Measurements from ENCODE around the gene DDI1.

Gene DDI1

GRCh38 chr11:104036995-104037394, 555 bp downstream of the DDI1 start:
- Histone ChIP-seq H3K79me1 (ENCODE audit: low read length) (no peaks in the 10 kb centered on the region), H3K79me2 (ENCODE audit: control insufficient read depth, insufficient read depth, low read length, poor library complexity) (no peaks in the 10 kb centered on the region), H2AFZ (ENCODE audit: insufficient read depth, low read length, poor library complexity) (no peak overlapping the region), H3K18ac (ENCODE audit: low read length) (no peak overlapping the region), H3K36me3 (ENCODE audit: control insufficient read depth in 1 of 2, insufficient read depth in 2 of 2, low read length in 2 of 2) (no peaks in the 10 kb centered on the region), H4K91ac (ENCODE audit: low read depth, low read length) (no peak overlapping the region), H3K14ac (ENCODE audit: low read length) (no peak overlapping the region), H2BK120ac (ENCODE audit: insufficient read depth, low read length, poor library complexity) (no peak overlapping the region), H3K9ac (ENCODE audit: low read length) (no peak overlapping the region), H2BK12ac (ENCODE audit: low read length) (no peak overlapping the region), H3K27ac (ENCODE audit: low read depth, low read length) (no peak overlapping the region), H3K23ac (ENCODE audit: low read length) (no peak overlapping the region), H3K4me2 (ENCODE audit: low read length) (no peak overlapping the region), H2BK5ac (ENCODE audit: low read depth, low read length, poor library complexity) (no peak overlapping the region), H4K12ac (ENCODE audit: low read depth, low read length) (no peak overlapping the region), H3K27me3 (ENCODE audit: insufficient read depth, low read length) (no peaks in the 10 kb centered on the region), H3K4me3 (ENCODE audit: low read depth, low read length) (no peak overlapping the region), H3K4ac (ENCODE audit: low read depth, low read length) (no peak overlapping the region), H3K9me3 (ENCODE audit: insufficient read depth, low read depth, low read length) (no peaks in the 10 kb centered on the region), H3K4me1 (ENCODE audit: control insufficient read depth in 1 of 2, insufficient read depth in 2 of 2, low read length in 2 of 2) (no peaks in the 10 kb centered on the region), H4K8ac (ENCODE audit: low read depth, low read length) (no peak overlapping the region), H2AK5ac (ENCODE audit: low read length) (no peak overlapping the region)
- WGBS (ENCODE audit: extremely low coverage, insufficient coverage, insufficient read length), result no CpG with 5 or more reads among the region's 21 CpGs
- DNase-seq, result no peak

- no peak overlapping the region for H3K27ac ChIP-seq (ENCODE audit: low read depth, low read length)
- no peaks in the 10 kb centered on the region for H3K79me1 ChIP-seq (ENCODE audit: low read length)
- H3K4me3 ChIP-seq (ENCODE audit: low read depth, low read length), result no peak overlapping the region
- no peak overlapping the region for H4K12ac ChIP-seq (ENCODE audit: low read depth, low read length)
- H3K23ac ChIP-seq (ENCODE audit: low read length), result no peak overlapping the region
- no peak overlapping the region for H4K8ac ChIP-seq (ENCODE audit: low read depth, low read length)
- H2BK12ac ChIP-seq (ENCODE audit: low read length), result no peak overlapping the region
- no peaks in the 10 kb centered on the region for H3K9me3 ChIP-seq (ENCODE audit: insufficient read depth, low read depth, low read length)
- WGBS (ENCODE audit: extremely low coverage, insufficient coverage, insufficient read length), result no CpG with 5 or more reads among the region's 2 CpGs
- no peak overlapping the region for H3K4me2 ChIP-seq (ENCODE audit: low read length)
- no peak overlapping the region for H4K91ac ChIP-seq (ENCODE audit: low read depth, low read length)
- H3K4ac ChIP-seq (ENCODE audit: low read depth, low read length), result no peak overlapping the region
- no peak for DNase-seq
- H3K79me2 ChIP-seq (ENCODE audit: control insufficient read depth, insufficient read depth, low read length, poor library complexity), result no peaks in the 10 kb centered on the region
- no peak overlapping the region for H3K9ac ChIP-seq (ENCODE audit: low read length)
- no peak overlapping the region for H2AFZ ChIP-seq (ENCODE audit: insufficient read depth, low read length, poor library complexity)
- H2BK5ac ChIP-seq (ENCODE audit: low read depth, low read length, poor library complexity), result no peak overlapping the region
- no peak overlapping the region for H3K18ac ChIP-seq (ENCODE audit: low read length)
- no peak overlapping the region for H3K14ac ChIP-seq (ENCODE audit: low read length)
- no peaks in the 10 kb centered on the region for H3K4me1 ChIP-seq (ENCODE audit: control insufficient read depth in 1 of 2, insufficient read depth in 2 of 2, low read length in 2 of 2)
- no peaks in the 10 kb centered on the region for H3K27me3 ChIP-seq (ENCODE audit: insufficient read depth, low read length)
- H2AK5ac ChIP-seq (ENCODE audit: low read length), result no peak overlapping the region
- H3K36me3 ChIP-seq (ENCODE audit: control insufficient read depth in 1 of 2, insufficient read depth in 2 of 2, low read length in 2 of 2), result no peaks in the 10 kb centered on the region
- H2BK120ac ChIP-seq (ENCODE audit: insufficient read depth, low read length, poor library complexity), result no peak overlapping the region
These were observed 5.4 kb downstream of the DDI1 start for GRCh38 chr11:104041792-104042191.

DNA sequence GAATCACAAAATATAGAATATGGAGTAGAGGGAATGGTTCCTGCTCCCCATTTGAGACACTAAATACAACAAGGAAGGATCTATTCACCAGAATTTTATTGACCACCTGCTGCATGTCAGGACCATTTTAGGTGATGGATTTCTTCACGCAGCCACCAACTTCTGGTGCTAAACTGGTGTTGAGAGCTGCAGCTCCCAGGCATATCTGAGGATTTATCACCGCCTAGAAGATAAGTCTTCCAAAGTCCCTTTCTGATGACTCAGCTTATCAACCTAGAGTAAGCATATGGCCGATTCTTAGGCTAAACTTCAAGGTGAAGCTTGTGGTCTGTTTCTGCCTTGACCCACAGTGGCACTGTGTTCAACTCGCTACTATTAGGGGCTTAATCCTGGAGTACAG, 6.7 kb downstream of the DDI1 start:
- Histone ChIP-seq H3K36me3 (ENCODE audit: control insufficient read depth in 1 of 2, insufficient read depth in 2 of 2, low read length in 2 of 2) (no peaks in the 10 kb centered on the region), H3K9me3 (ENCODE audit: insufficient read depth, low read depth, low read length) (no peaks in the 10 kb centered on the region), H3K79me1 (ENCODE audit: low read length) (no peaks in the 10 kb centered on the region), H3K27ac (ENCODE audit: low read depth, low read length) (no peak overlapping the region), H3K9ac (ENCODE audit: low read length) (no peak overlapping the region), H3K14ac (ENCODE audit: low read length) (no peak overlapping the region), H3K4ac (ENCODE audit: low read depth, low read length) (no peak overlapping the region), H4K8ac (ENCODE audit: low read depth, low read length) (no peak overlapping the region), H3K4me1 (ENCODE audit: control insufficient read depth in 1 of 2, insufficient read depth in 2 of 2, low read length in 2 of 2) (no peaks in the 10 kb centered on the region), H2BK12ac (ENCODE audit: low read length) (no peak overlapping the region), H3K23ac (ENCODE audit: low read length) (no peak overlapping the region), H3K27me3 (ENCODE audit: insufficient read depth, low read length) (no peaks in the 10 kb centered on the region), H3K79me2 (ENCODE audit: control insufficient read depth, insufficient read depth, low read length, poor library complexity) (no peaks in the 10 kb centered on the region), H3K4me2 (ENCODE audit: low read length) (no peak overlapping the region), H2AFZ (ENCODE audit: insufficient read depth, low read length, poor library complexity) (no peak overlapping the region), H2BK120ac (ENCODE audit: insufficient read depth, low read length, poor library complexity) (no peak overlapping the region), H2AK5ac (ENCODE audit: low read length) (no peak overlapping the region), H3K4me3 (ENCODE audit: low read depth, low read length) (no peak overlapping the region), H4K91ac (ENCODE audit: low read depth, low read length) (no peak overlapping the region), H3K18ac (ENCODE audit: low read length) (no peak overlapping the region), H2BK5ac (ENCODE audit: low read depth, low read length, poor library complexity) (no peak overlapping the region), H4K12ac (ENCODE audit: low read depth, low read length) (no peak overlapping the region)
- no CpG with 5 or more reads among the region's 4 CpGs for WGBS (ENCODE audit: extremely low coverage, insufficient coverage, insufficient read length)
- DNase-seq, result no peak

- no peaks in the 10 kb centered on the region for H3K36me3 ChIP-seq (ENCODE audit: control insufficient read depth in 1 of 2, insufficient read depth in 2 of 2, low read length in 2 of 2)
- H3K4me3 ChIP-seq (ENCODE audit: low read depth, low read length), result no peak overlapping the region
- H3K79me1 ChIP-seq (ENCODE audit: low read length), result no peaks in the 10 kb centered on the region
- H3K4ac ChIP-seq (ENCODE audit: low read depth, low read length), result no peak overlapping the region
- no peak for DNase-seq
- no peak overlapping the region for H2BK12ac ChIP-seq (ENCODE audit: low read length)
- H3K23ac ChIP-seq (ENCODE audit: low read length), result no peak overlapping the region
- H2BK5ac ChIP-seq (ENCODE audit: low read depth, low read length, poor library complexity), result no peak overlapping the region
- no peak overlapping the region for H4K8ac ChIP-seq (ENCODE audit: low read depth, low read length)
- H2BK120ac ChIP-seq (ENCODE audit: insufficient read depth, low read length, poor library complexity), result no peak overlapping the region
- H2AFZ ChIP-seq (ENCODE audit: insufficient read depth, low read length, poor library complexity), result no peak overlapping the region
- no peak overlapping the region for H3K18ac ChIP-seq (ENCODE audit: low read length)
- no peak overlapping the region for H2AK5ac ChIP-seq (ENCODE audit: low read length)
- no peaks in the 10 kb centered on the region for H3K79me2 ChIP-seq (ENCODE audit: control insufficient read depth, insufficient read depth, low read length, poor library complexity)
- no peak overlapping the region for H4K12ac ChIP-seq (ENCODE audit: low read depth, low read length)
- no peak overlapping the region for H3K9ac ChIP-seq (ENCODE audit: low read length)
- H4K91ac ChIP-seq (ENCODE audit: low read depth, low read length), result no peak overlapping the region
- no peaks in the 10 kb centered on the region for H3K4me1 ChIP-seq (ENCODE audit: control insufficient read depth in 1 of 2, insufficient read depth in 2 of 2, low read length in 2 of 2)
- H3K27me3 ChIP-seq (ENCODE audit: insufficient read depth, low read length), result no peaks in the 10 kb centered on the region
- no peak overlapping the region for H3K14ac ChIP-seq (ENCODE audit: low read length)
- no peak overlapping the region for H3K27ac ChIP-seq (ENCODE audit: low read depth, low read length)
- no CpG with 5 or more reads among the region's 6 CpGs for WGBS (ENCODE audit: extremely low coverage, insufficient coverage, insufficient read length)
- no peak overlapping the region for H3K4me2 ChIP-seq (ENCODE audit: low read length)
- no peaks in the 10 kb centered on the region for H3K9me3 ChIP-seq (ENCODE audit: insufficient read depth, low read depth, low read length)
These were observed 7.3 kb downstream of the DDI1 start for GRCh38 chr11:104043678-104044239.
